Measurements from ENCODE around the gene UQCRC1. TPM values are rescaled to one million over a fixed set of nuclear protein-coding genes. Genes with fewer than 3 reads are reported as not detected.

The UQCRC1 gene
- total RNA-seq, 1 experiment from 2014 or later, result 323 TPM

DNA sequence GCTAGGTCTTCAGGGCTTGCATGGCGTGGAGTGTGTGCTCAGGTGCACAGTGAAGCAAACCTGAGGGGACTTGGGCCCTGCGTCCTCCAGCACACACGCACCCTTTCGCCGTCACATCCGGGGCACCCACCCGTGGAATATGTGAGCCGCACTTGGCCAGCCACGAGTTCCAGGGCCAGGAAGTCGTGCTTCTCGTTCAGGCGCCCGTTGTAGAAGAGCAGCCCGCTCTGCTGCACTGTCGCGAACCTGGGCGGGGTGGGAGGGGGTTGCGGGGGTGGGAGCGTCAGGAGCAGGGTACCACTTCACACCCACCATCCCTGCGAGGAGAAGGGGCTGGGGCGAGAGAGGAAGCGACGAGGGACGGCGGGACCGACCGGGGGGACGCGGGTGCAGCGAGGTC lies 46.2 kb upstream of the UQCRC1 start (continued):
- TF ChIP-seq, protein P1, sequence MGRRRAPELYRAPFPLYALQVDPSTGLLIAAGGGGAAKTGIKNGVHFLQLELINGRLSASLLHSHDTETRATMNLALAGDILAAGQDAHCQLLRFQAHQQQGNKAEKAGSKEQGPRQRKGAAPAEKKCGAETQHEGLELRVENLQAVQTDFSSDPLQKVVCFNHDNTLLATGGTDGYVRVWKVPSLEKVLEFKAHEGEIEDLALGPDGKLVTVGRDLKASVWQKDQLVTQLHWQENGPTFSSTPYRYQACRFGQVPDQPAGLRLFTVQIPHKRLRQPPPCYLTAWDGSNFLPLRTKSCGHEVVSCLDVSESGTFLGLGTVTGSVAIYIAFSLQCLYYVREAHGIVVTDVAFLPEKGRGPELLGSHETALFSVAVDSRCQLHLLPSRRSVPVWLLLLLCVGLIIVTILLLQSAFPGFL (CRISPR knock-in tag; IDR thresholded peaks at IDR 0.05; ENCODE audit: borderline replicate concordance), result no peak
- TF ChIP-seq EMX1 (CRISPR knock-in tag; IDR thresholded peaks at IDR 0.05) (no peak), ZNF317 (CRISPR knock-in tag; IDR thresholded peaks at IDR 0.05; ENCODE audit: borderline replicate concordance, low read depth) (no peak)

DNA sequence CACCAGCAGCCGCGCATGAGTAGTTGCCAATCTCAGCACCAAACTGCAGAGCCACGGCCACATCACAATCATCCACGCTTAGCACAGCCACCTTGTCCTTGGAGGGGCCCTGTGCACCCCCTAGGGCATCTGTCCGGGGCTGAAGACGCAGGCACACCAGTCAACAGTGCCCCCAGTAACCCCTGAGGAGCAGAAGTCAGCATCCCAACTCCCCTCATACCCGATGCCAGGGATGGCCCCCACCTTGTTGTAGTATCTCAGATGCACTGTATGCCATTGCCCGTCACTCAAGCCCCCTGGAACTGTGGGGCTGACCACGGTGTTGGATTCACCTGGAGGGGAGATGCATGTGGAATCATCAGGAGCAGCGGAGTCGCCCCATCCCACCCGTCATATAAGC lies 45.6 kb upstream of the UQCRC1 start:
- peak overlapping the region; percentile 27; the same call in 1 of the 2 replicates for H3K27ac Mint-ChIP-seq
- ChIA-PET CTCF (interaction anchor here (1.7 to 4.6 kb wide), 3 partner anchors 14 to 22 kb away, joined by 4 to 46 read pairs (median 7); partner anchors contain the start of gene SLC26A6), POLR2A (interaction anchor here (2.5 kb wide), 1 partner anchor 20 kb away, joined by 13 read pairs; the partner anchor contains the start of gene SLC26A6)

More for the DNA sequence above, 45.6 kb upstream of the UQCRC1 start:
- no peak for ATAC-seq
- H3K36me3 Mint-ChIP-seq, result peaks cover 37% of the 10 kb centered on the region
- TF ChIP-seq, protein P2, sequence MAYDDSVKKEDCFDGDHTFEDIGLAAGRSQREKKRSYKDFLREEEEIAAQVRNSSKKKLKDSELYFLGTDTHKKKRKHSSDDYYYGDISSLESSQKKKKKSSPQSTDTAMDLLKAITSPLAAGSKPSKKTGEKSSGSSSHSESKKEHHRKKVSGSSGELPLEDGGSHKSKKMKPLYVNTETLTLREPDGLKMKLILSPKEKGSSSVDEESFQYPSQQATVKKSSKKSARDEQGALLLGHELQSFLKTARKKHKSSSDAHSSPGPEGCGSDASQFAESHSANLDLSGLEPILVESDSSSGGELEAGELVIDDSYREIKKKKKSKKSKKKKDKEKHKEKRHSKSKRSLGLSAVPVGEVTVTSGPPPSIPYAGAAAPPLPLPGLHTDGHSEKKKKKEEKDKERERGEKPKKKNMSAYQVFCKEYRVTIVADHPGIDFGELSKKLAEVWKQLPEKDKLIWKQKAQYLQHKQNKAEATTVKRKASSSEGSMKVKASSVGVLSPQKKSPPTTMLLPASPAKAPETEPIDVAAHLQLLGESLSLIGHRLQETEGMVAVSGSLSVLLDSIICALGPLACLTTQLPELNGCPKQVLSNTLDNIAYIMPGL (CRISPR knock-in tag; IDR thresholded peaks at IDR 0.05), result no peak
- TF ChIP-seq EMX1 (CRISPR knock-in tag; IDR thresholded peaks at IDR 0.05) (no peak), ELF4 (CRISPR knock-in tag; IDR thresholded peaks at IDR 0.05; ENCODE audit: low read depth) (no peak), ZNF317 (CRISPR knock-in tag; IDR thresholded peaks at IDR 0.05; ENCODE audit: borderline replicate concordance, low read depth) (no peak), CREM (CRISPR knock-in tag; IDR thresholded peaks at IDR 0.05) (no peak), ZNF396 (CRISPR knock-in tag; IDR thresholded peaks at IDR 0.05; ENCODE audit: borderline replicate concordance) (no peak), MYBL2 (CRISPR knock-in tag; IDR thresholded peaks at IDR 0.05) (no peak), RORB (CRISPR knock-in tag; IDR thresholded peaks at IDR 0.05) (no peak)
- TF ChIP-seq, protein P3, sequence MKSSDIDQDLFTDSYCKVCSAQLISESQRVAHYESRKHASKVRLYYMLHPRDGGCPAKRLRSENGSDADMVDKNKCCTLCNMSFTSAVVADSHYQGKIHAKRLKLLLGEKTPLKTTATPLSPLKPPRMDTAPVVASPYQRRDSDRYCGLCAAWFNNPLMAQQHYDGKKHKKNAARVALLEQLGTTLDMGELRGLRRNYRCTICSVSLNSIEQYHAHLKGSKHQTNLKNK (CRISPR knock-in tag; IDR thresholded peaks at IDR 0.05), result no peak
- TF ChIP-seq, protein P4, sequence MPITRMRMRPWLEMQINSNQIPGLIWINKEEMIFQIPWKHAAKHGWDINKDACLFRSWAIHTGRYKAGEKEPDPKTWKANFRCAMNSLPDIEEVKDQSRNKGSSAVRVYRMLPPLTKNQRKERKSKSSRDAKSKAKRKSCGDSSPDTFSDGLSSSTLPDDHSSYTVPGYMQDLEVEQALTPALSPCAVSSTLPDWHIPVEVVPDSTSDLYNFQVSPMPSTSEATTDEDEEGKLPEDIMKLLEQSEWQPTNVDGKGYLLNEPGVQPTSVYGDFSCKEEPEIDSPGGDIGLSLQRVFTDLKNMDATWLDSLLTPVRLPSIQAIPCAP (CRISPR knock-in tag; IDR thresholded peaks at IDR 0.05), result no peak
- TF ChIP-seq, protein P5, sequence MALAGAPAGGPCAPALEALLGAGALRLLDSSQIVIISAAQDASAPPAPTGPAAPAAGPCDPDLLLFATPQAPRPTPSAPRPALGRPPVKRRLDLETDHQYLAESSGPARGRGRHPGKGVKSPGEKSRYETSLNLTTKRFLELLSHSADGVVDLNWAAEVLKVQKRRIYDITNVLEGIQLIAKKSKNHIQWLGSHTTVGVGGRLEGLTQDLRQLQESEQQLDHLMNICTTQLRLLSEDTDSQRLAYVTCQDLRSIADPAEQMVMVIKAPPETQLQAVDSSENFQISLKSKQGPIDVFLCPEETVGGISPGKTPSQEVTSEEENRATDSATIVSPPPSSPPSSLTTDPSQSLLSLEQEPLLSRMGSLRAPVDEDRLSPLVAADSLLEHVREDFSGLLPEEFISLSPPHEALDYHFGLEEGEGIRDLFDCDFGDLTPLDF (CRISPR knock-in tag; IDR thresholded peaks at IDR 0.05), result no peak
- TF ChIP-seq, protein P6, sequence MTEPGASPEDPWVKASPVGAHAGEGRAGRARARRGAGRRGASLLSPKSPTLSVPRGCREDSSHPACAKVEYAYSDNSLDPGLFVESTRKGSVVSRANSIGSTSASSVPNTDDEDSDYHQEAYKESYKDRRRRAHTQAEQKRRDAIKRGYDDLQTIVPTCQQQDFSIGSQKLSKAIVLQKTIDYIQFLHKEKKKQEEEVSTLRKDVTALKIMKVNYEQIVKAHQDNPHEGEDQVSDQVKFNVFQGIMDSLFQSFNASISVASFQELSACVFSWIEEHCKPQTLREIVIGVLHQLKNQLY (CRISPR knock-in tag; IDR thresholded peaks at IDR 0.05), result no peak
- TF ChIP-seq, protein P7, sequence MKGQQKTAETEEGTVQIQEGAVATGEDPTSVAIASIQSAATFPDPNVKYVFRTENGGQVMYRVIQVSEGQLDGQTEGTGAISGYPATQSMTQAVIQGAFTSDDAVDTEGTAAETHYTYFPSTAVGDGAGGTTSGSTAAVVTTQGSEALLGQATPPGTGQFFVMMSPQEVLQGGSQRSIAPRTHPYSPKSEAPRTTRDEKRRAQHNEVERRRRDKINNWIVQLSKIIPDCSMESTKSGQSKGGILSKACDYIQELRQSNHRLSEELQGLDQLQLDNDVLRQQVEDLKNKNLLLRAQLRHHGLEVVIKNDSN (CRISPR knock-in tag; IDR thresholded peaks at IDR 0.05), result no peak
- TF ChIP-seq, protein P8, sequence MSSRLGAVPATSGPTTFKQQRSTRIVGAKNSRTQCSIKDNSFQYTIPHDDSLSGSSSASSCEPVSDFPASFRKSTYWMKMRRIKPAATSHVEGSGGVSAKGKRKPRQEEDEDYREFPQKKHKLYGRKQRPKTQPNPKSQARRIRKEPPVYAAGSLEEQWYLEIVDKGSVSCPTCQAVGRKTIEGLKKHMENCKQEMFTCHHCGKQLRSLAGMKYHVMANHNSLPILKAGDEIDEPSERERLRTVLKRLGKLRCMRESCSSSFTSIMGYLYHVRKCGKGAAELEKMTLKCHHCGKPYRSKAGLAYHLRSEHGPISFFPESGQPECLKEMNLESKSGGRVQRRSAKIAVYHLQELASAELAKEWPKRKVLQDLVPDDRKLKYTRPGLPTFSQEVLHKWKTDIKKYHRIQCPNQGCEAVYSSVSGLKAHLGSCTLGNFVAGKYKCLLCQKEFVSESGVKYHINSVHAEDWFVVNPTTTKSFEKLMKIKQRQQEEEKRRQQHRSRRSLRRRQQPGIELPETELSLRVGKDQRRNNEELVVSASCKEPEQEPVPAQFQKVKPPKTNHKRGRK (CRISPR knock-in tag; IDR thresholded peaks at IDR 0.05; ENCODE audit: borderline replicate concordance), result no peak
- TF ChIP-seq, protein P9, sequence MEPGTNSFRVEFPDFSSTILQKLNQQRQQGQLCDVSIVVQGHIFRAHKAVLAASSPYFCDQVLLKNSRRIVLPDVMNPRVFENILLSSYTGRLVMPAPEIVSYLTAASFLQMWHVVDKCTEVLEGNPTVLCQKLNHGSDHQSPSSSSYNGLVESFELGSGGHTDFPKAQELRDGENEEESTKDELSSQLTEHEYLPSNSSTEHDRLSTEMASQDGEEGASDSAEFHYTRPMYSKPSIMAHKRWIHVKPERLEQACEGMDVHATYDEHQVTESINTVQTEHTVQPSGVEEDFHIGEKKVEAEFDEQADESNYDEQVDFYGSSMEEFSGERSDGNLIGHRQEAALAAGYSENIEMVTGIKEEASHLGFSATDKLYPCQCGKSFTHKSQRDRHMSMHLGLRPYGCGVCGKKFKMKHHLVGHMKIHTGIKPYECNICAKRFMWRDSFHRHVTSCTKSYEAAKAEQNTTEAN (CRISPR knock-in tag; IDR thresholded peaks at IDR 0.05), result no peak
- H3K4me3 Mint-ChIP-seq, result peak overlapping the region; percentile 63
- peaks cover 6% of the 10 kb centered on the region; the same call in 1 of the 2 replicates for H3K9me3 Mint-ChIP-seq
- DNase-seq (ENCODE audit: low spot score), result no peak
- peaks cover 4% of the 10 kb centered on the region; the same call in 1 of the 2 replicates for H3K27me3 Mint-ChIP-seq (ENCODE audit: low read depth)
- H3K4me1 Mint-ChIP-seq, result peaks cover 13% of the 10 kb centered on the region

All from WTC11 (cell line).